Brain pericyte (primary cell): Measurements from ENCODE around the gene GNAQ.

Experiments used
- DNase-seq: peaks from one replicate; pipeline ENCODE4 v3.0.0-alpha.2; 2012; ENCODE audit warnings: low read depth, low spot score

GNAQ gene

GRCh38 chr9:77815260-77815659 is 216.4 kb downstream of the GNAQ start:
- DNase-seq: no peak

DNA sequence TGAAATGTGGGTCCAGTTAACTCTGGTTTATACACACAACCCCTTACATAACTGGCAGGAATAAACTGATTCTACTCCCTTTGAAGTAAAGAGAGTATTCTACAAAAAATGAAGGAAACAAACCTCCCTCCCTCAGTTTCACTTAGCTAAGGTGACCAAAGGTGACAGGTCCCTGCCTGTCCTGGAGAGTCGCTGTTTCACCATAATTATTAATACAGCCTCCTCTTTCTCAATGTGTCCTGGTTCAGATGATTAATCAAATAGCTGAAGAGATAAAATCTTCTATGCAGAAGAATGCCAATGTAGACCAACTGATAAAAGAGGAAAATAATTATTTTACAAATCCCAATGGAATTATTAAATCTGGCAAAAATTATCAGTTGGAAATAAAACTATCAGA is 219.8 kb downstream of the GNAQ start:
- DNase-seq: no peak

DNA sequence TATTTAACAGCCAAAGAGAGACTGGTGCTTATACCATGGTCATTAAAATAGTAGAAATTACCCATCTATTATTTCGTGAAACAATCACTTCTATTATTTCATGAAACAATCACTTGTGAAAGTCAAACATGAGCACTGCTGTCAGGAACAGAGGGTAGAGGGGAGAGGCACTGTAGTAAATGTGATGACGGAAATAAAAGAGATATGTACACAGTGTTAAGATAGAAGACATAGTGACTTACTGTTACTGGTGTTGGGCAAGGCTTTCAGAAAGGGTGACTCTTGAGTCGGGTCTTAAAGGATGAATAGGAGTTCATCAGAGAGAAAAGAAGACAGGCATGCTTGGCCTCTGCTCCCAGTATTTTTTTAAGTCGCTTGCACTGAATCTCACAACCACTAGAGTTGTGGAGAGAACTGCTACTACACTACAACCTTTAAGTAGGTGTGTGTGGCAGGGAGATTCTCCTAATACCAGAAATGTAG is 220.9 kb downstream of the GNAQ start:
- DNase-seq: no peak

GRCh38 chr9:77810047-77810446 is 221.6 kb downstream of the GNAQ start:
- DNase-seq: no peak

DNA sequence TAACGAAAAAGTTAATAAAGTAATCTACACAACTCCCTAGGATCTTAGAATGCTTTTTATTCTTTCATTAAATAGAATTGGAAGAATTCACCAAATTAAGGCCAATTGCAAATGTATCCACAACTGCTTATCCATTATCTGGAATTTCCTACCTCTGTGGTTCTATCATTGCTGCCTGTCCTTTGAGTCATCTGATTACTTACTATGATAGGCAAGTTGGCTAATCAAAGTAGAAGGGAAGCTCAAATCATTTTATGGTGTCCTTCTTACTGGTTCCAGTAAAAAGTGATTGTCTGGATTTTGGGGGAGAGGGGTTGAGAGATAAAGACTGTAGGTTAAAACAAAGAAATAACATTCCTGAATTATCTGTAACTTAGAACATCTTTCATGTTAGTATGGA is 222.1 kb downstream of the GNAQ start:
- no peak for DNase-seq

DNA sequence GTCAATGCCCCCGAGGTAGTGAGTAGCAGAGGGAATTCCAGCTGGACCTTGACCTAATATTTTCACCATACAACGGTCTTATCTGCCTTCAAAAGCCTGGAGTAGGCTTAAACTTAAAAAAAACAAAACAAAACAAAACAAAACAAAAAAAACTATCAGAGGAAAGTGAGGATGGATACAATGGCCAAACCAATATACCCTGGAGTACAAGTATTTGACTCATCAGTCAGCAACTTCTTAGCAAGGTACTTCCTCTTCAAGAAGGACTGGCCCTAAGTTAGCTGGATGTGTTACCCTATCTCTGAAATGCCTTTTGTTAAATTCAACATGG is 222.9 kb downstream of the GNAQ start:
- DNase-seq: no peak

- no peak for DNase-seq
Observed at GRCh38 chr9:77807846-77808750, 223.5 kb downstream of the GNAQ start.

GRCh38 chr9:77807281-77807683 is 224.3 kb downstream of the GNAQ start:
- DNase-seq: peak; percentile 5

DNA sequence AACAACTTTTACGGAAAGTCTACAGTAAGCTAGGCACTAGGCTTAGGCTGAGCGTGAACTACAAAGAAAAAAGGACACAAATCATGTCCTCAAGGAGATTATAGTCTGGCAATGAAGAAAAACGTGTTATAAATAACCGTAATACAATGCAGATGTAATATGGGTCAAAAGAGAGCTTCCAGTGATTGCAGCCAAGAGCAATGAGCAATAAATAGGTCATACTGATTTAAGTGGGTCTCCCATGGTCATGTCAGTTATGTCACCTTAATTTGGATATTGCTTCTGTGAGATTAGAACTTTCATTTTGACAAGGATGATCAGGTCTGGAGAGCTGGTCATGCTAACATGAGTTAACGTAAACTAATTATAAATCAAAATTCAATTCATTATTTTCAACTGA is 224.9 kb downstream of the GNAQ start:
- DNase-seq: no peak

- no peak for DNase-seq
Observed at GRCh38 chr9:77805810-77806209, 225.8 kb downstream of the GNAQ start.

DNA sequence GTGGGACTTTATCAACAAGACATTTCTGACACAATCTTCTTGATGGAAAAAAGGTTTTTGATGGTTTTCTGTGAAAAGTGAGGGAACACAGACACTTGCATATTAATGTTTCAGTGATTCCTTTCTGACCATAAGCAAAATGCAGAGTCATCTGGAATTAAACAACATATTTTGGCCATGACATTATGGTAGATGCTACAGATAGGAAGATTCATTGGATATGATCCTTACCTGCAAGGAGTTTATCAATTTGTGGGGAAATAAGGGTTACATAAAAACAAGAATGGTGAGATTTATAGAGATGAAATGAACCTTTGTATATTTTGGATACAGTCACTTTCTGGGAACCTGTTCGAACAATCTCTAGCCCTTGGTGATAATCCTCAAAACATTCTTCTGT is 228.2 kb downstream of the GNAQ start:
- no peak for DNase-seq

GRCh38 chr9:77802515-77803293 is 228.9 kb downstream of the GNAQ start:
- DNase-seq: no peak

DNA sequence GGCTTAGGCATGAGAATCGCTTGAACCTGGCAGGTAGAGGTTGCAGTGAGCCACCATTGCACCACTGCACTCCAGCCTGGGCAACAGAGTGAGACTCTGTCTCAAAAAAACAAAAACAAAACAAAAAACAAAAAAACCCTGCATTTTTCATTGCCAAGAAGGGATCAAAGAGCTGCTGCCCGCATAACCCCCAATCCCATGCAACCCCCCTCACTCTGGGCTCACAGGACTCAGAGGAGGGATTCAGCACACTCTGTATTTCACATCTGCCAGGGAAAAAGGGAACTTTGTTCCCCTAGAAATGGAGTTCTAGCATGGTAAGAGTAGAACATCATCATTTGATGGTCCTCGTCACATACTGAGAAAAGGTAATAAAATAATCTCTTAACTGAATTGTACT is 229.5 kb downstream of the GNAQ start:
- no peak for DNase-seq

DNA sequence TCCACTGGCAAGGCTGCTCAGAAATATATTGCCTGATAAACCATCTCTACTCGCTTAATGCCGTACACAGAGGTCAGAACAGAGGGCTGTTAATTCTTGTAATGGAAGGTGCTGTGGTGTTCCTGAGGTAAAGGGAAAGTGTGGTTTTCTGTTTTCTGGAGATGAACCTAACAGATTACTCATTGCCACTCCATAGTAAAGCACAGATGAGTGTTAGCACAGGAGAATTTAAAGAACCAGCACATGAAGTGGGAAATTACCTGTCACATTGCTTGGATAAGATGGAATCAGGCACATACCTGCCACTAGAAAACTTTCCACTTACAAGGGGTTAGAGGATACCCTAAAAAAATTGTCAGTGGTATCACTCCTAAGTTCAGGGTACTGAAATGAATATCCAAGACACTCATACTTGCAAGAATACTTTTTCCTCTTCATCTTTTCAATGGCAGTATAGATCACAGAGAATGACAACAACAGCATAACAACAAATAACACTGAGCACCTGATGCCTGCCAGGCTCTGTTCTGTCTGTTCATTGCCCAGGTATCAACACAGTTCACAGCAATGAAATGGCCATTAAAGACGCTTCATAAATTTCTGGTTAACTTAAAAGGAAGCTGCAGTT is 230.6 kb downstream of the GNAQ start:
- no peak for DNase-seq

- no peak for DNase-seq
Observed at GRCh38 chr9:77798140-77798539, 233.5 kb downstream of the GNAQ start.

DNA sequence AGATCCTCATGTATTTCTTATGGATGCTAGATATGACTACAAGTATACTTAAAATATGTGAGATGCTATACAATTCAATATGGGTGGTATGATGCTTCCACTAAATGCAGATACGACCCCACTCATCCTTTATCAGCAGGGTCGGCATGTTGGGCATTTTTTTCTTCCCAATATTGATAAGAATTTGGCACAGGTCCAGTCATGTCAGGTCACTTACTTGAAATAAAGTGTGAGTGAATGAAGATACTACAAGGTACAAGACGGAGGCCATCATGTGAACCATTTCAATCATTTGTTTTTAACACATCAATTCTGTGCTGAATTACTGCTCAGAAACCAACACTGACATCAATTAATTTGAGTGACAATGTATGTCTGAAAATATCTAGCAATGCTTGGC is 236.6 kb downstream of the GNAQ start:
- no peak for DNase-seq

DNA sequence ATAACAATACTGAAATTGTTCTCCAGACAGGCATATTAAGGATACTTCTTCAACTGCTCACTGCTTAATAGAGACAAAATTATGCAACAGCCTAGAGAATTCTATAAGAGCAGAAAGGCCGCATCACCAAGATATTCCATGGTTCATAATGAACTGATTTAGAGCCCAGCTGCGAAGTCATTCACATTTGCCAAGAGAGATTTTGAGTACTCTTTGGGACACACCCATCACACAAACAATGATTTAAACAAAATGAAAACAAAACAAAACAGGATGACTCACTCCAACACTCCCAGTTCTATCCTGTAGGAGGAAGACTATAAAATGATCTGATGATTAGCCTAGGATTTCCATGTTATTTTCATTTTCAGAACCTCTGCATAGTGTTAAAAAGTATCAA is 237.8 kb downstream of the GNAQ start:
- no peak for DNase-seq

DNA sequence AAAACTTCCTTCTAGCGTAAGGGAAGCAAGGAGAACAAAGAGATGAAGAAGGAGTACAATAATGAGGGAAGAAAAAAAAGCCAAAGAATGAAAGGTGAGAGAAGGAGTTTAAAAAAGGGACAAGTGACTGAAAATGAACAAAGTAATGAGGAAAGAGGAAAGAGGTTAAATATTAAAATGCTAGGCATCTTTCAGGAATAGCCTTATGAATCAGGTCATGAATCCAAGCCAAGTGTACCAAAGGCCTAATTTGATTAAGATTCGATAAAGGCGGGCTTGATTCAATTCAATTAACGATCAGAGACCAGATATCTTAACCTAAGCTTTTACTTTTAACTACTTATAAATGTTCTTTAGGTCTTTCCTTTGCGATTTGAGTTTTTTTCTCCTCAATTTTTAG is 241.7 kb downstream of the GNAQ start:
- DNase-seq: no peak

DNA sequence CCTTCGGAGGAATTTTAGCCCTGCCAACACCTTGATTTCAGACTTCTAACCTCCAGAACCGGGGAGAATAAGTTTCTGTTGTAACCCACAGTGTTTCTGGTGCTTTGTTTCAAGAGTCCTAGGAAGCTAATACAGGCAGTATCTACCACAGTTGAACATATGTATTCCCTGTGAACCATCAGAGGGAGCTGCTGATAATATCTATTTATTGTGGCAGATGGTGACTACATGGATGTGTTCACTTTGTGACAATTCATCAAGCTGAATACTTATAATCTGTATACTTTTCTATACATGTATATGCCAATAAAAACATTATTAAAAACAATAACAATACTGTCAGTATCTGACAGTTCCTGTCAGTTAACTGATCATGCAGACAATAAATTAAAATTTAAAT is 246.3 kb downstream of the GNAQ start:
- no peak for DNase-seq

DNA sequence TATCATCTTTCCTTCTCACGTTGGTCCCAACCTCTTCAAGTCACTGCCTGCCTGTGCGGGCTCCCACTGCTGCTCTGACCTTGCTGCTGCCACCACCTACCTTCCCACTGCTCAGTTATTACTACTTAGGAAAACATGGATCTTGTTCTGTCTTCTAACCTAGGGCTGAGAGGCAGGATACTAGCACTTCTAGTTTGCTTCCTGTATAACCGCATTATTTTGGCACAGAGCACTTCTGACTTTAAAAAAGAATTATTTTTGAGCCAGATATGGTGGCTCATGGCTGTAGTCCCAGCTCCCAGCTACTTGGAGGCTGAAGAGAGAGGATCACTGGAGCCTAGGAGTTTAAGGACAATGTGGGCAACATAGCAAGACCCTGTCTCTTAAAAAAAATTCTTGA is 248.1 kb downstream of the GNAQ start:
- no peak for DNase-seq

DNA sequence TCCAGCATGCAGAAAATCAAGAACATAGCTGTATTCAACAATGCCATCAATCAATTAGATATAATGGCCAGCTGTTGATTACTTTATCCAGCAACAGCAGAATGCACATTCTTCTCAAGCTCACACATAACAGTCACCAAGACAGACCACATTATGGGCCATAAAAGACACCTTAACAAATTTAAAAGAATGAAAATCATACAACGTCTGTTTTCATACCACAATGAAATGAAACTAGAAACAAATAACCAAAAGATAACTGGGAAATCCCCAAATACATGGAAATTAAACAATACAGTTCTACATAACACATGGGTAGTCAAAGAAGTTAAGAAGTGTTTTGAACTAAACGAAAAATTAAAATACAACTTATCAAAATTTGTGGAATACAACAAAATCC is 252.6 kb downstream of the GNAQ start:
- DNase-seq: no peak

DNA sequence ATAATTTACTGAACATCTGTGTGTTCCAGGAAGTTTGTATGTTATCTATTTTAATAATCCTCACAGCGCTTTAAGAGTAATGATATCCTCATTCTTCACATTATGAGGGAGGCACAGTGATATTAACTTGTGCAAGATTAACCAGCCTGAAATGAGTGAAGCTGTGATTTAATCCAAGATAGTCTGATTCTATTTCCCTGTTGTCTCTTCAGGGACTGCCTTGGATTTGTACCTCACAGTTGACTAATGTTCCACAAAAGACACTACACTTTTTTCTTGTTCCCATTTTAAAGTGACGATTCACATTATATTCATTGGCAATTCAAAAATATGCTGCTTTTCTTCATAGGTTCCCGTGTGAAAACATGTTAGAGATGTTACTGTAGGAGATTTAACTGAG is 258.2 kb downstream of the GNAQ start:
- DNase-seq: no peak

- DNase-seq: no peak
Observed at GRCh38 chr9:77772646-77773045, 259.0 kb downstream of the GNAQ start.
